ENCODE measurements around the gene SNRNP200. TPM values are rescaled to one million over a fixed set of nuclear protein-coding genes. Genes with fewer than 3 reads are reported as not detected.
"Not testable (repeated sequence)": the region's sequence is repeated elsewhere in the genome, so short reads cannot be mapped to it uniquely, and the experiment has no call there.

The SNRNP200 gene
- total RNA-seq, 2 donors from 2014 or later: 84.8 to 94.7 TPM

DNA sequence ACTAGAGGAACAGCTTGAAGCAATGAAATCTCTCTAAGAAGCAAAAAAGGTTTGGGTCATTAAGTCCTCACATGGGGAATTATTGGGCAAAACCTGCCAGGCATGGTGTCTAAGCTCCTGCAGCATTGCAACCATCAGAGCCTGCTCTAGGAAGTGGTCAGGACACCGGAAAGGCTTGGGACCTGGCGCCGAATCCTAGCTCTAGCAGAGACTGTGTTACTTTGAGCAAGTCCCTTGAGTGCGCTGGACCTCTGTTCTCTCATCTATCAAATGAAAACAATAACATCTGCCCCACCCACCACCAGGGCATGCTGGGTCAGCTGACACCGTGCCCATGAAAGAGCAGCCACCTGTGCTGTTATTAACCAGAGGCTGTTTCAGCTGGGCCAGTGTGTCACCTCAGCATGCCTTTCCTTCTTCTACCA lies 45.8 kb downstream of the SNRNP200 start:
- DNase-seq (peak; percentile 74 to 85), ATAC-seq (peak; percentile 76)
- intact Hi-C loops (cut with DNase I, micrococcal nuclease): no loop called here

GRCh38 chr2:96258166-96259022 lies 47.0 kb downstream of the SNRNP200 start:
- intact Hi-C loops (cut with DNase I, micrococcal nuclease): no loop called here

DNA sequence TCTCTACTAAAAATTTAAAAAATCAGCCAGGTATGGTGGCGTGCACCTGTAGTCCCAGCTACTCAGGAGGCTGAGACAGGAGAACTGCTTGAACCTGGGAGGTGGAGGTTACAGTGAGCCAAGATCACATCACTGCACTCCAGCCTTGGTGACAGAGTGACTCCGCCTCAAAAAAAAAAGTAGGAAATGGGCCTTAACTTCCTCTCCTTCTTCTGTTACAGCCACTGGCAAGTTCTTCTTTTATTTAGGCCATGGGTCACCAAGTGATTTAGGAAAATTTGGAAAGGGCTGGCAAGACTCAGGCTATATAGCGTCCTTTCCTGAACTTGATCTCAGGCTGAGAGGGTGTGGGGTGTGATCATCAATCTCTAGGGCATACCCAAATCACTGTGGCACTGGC lies 47.6 kb downstream of the SNRNP200 start:
- intact Hi-C loops (cut with DNase I, micrococcal nuclease); ATAC-seq; DNase-seq: not testable (repeated sequence)

More at GRCh38 chr2:96258166-96259022, 47.0 kb downstream of the SNRNP200 start:
- ATAC-seq (no peak), DNase-seq (no peak)

DNA sequence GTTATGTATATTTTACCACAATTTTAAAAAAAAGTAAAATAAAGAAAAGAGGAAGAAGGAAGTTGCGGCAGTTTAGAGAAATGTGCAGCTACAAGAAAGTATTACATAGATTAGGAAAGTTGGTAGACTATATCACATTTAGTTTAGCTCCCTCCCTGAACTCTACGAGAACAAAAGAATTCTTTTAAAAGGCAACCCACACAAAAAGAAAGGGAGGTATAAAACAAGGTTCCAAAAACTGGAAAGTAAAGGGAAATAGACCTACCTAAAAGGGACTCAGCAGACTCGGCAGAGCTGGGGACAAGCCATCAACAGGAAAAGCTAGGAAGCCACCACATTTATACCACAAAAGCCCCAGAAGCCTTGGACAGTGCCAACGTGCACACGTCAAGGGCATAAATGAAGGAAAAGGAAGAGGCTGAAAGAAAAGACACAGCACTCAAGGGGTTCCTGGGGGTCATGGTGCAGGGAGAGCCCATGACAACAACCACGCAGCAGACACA lies 48.7 kb downstream of the SNRNP200 start:
- ATAC-seq: no peak
- no peak for DNase-seq
- intact Hi-C loops (cut with DNase I, micrococcal nuclease): no loop called here

- DNase-seq (no peak), ATAC-seq (no peak)
- intact Hi-C loops (cut with DNase I, micrococcal nuclease): no loop called here
Measured at GRCh38 chr2:96254571-96254970, 50.8 kb downstream of the SNRNP200 start.

GRCh38 chr2:96253006-96253405 lies 52.3 kb downstream of the SNRNP200 start:
- ATAC-seq: peak; percentile 59
- no peak for DNase-seq

GRCh38 chr2:96252526-96252925 lies 52.8 kb downstream of the SNRNP200 start:
- intact Hi-C loops (cut with DNase I, micrococcal nuclease): no loop called here
- ATAC-seq (no peak), DNase-seq (no peak)

More at GRCh38 chr2:96253006-96253405, 52.3 kb downstream of the SNRNP200 start:
- intact Hi-C loops (cut with DNase I, micrococcal nuclease): no loop called here

DNA sequence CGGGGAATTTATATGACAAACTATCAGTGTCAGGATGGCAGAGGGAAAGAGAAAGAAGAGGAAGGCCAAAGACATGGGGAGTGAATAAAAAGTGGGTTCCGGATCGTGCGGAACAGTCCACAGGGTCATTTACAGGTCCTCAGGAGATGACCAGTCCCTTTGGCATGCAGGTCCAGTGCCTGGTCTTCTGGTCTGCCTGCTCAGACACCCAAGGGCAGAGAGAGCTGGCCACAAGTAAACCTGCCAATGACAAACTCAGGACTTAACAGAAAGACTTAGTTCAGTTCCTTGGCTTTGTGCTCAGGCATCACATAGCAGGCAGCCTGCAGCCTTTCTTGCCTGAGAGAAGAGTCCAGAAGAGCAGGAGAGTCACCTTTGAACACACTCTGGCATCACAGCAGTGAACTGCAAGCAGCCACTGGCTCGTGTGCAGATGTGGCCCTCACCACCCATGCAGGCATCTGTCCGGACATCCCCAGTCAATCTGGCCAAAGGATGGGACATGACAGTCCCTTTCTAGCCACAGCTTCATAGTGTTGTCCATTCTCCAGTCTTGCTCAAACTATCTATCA lies 53.5 kb downstream of the SNRNP200 start:
- intact Hi-C loops (cut with DNase I, micrococcal nuclease): no loop called here
- ATAC-seq (peak; percentile 12), DNase-seq (no peak)

GRCh38 chr2:96250188-96250587 lies 55.2 kb downstream of the SNRNP200 start:
- ATAC-seq (no peak), DNase-seq (no peak)
- intact Hi-C loops (cut with DNase I, micrococcal nuclease): no loop called here

DNA sequence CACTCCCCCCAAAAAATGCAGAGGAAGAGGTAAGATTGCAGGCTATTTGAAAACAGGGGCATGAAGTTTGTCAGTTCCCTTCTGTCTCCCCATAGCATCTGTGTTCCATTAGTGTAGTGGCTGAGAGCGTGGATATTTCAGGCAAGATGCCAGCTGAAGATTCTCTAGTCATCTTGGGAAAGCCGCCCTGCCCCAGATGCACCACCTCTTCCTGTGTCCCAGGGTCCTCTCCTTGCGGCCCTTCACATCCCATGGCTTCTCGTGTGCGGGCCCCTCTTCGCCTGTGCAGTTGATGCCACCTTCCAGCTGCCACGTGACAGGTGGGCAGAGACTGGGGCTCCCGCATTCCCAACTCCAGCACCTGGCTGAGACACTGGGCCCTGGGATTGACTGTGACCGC lies 55.7 kb downstream of the SNRNP200 start:
- intact Hi-C loops (cut with DNase I, micrococcal nuclease): no loop called here
- ATAC-seq (no peak), DNase-seq (no peak)

GRCh38 chr2:96248624-96249023 lies 56.7 kb downstream of the SNRNP200 start:
- ATAC-seq: no peak
- intact Hi-C loops (cut with DNase I, micrococcal nuclease): no loop called here
- no peak for DNase-seq

DNA sequence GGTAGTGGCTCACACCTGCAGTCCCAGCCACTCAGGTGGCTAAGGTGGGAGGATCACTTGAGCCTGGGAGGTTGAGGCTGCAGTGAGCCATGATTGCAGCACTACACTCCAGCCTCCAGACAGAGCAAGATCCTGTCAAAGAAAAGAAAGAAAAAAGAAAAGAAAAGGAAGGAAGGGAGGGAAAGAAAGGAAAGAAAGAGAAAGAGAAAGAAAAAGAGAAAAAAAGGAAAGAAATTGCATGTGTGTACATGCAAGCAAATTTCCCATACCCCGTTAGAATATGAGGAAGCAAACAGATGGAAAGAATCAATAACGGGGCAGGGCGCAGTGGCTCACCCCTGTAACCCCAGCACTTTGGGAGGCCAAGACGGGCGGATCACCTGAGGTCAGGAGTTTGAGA lies 57.5 kb downstream of the SNRNP200 start:
- DNase-seq: no peak
- intact Hi-C loops (cut with DNase I, micrococcal nuclease): no loop called here
- no peak for ATAC-seq

- ATAC-seq (peak; percentile 29), DNase-seq (no peak)
- intact Hi-C loops (cut with DNase I, micrococcal nuclease): no loop called here
Measured at GRCh38 chr2:96247009-96247408, 58.3 kb downstream of the SNRNP200 start.

DNA sequence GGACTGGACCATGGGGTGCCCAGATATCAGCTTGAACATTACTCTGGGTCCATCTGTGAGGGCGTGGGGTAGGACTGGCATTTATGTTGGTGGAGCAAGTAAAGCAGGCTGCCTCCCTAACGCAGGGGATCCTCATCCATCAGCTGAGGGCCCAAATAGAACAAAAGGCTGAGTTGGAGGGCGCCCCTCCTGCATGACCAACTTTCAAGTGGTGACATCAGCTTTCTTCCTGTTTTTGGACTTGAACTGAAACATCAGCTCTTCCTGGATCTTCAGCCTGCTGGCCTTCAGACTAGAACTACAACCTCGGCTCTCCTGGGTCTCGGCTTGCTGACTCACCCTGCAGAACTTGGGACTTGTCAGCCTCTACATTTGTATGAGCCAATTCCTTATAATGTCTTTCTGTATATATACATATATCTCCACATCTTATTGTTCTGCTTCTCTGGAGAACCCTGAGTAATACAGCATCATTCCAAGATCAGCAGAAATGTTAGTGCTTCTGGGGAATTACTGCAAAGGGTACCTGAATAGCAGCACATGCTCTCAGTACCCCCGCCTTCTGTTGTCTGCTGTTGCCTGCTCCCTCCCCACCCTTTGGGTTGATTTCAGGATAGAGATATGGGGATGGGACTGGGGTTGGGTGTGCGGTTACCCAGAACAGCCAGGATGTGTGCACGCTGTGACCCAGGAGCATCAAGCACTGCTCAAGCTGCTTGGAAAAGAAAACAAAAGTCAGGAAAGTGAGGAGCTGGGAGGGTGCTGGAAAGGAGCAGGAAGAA lies 59.5 kb downstream of the SNRNP200 start:
- DNase-seq (no peak), ATAC-seq (no peak)
- intact Hi-C loops (cut with DNase I, micrococcal nuclease): no loop called here

- intact Hi-C loops (cut with DNase I, micrococcal nuclease): no loop called here
- no peak for ATAC-seq
- DNase-seq: no peak
Measured at GRCh38 chr2:96243843-96244242, 61.5 kb downstream of the SNRNP200 start.

DNA sequence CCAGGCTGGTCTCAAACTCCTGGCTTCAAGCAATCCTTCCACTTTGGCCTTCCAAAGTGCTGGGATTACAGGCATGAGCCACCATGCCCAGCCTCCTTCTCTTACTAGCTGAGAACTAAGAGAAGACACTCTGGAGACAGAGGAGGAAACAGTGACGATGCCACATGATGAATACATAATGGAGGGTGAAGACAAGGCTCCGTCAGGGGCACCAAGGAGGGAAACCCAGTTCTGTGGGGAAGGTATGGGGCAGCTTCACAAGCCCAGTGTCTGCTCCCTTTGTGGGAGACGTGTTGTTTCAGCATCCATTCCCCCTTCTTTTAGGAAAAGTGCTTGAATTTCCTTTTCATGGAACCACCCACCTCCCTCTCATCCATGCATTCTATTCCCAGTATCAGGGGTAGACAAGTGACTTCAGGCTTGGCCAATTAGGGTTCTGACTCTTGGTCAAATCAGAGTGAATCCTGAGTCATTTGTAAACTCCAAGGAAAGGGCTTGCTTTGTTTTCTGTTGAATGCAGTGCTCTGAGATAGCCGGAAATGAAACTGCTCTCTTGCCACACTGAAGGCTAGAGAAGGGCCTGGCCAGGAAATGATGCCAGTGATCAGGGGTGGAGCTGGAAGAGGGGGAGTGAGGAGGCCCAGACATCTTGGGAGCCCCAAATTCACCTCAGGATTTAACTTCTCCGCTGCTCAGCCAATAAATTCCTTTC lies 63.3 kb downstream of the SNRNP200 start:
- DNase-seq (peak in 1 of 2 donors; percentile 53), ATAC-seq (peak; percentile 35)
- intact Hi-C loops (cut with DNase I, micrococcal nuclease): no loop called here

DNA sequence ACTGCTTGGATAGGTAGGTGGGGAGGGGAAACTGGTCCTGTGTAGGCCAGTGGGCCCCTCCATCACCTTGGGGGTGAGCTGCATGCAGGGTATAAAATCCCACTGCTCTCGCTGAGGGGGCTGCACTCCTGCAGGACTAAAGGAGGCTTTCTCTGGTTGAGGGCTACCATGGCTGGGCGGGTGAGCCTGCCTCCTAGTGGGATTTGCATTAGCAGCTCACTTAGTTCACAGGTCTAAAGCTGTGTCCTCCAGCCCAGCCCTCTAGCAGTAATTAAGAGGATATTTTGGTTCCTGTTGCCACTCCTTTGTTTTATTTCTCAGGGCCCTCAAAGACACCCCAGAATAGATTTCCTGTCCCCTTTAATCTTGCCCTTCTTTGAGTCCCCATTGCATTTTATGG lies 64.1 kb downstream of the SNRNP200 start:
- ATAC-seq (no peak), DNase-seq (no peak)
- intact Hi-C loops (cut with DNase I, micrococcal nuclease): no loop called here

GRCh38 chr2:96240341-96241038 lies 64.9 kb downstream of the SNRNP200 start:
- ATAC-seq: no peak
- intact Hi-C loops (cut with DNase I, micrococcal nuclease): no loop called here
- DNase-seq: no peak
